GM23248 (cell line): ENCODE results near the gene KCNS3. TPM values are rescaled to one million over a fixed set of nuclear protein-coding genes. Genes with fewer than 3 reads are reported as not detected.

Experiments
- DNase-seq: peaks from one replicate; pipeline ENCODE4 v3.0.0-alpha.2; 2015
- H2AFZ ChIP-seq: fragments of 200-600 bp; sonication (generic); 2 replicates; pipeline ENCODE4 v1.6.1; 2016; ENCODE audit warnings: antibody characterized with exemption
- H3F3A ChIP-seq: fragments of 200-600 bp; sonication (generic); 2 replicates; pipeline ENCODE4 v1.6.1; 2016; ENCODE audit warnings: mild to moderate bottlenecking, antibody characterized with exemption, mixed run types; ENCODE audit not compliant: insufficient read depth
- H3K27ac ChIP-seq: fragments of 200-600 bp; sonication (generic); 2 replicates; pipeline ENCODE4 v1.5.1; 2016; ENCODE audit warnings: mild to moderate bottlenecking
- H3K27me3 ChIP-seq: fragments of 200-600 bp; sonication (generic); replicated peaks from 2 replicates; pipeline ENCODE4 v1.6.1; 2016; ENCODE audit warnings: mild to moderate bottlenecking; ENCODE audit not compliant: insufficient read depth
- H3K36me3 ChIP-seq: fragments of 200-600 bp; sonication (generic); 2 replicates; pipeline ENCODE4 v1.6.1; 2016; ENCODE audit warnings: low read depth, mild to moderate bottlenecking
- H3K4me1 ChIP-seq: fragments of 200-600 bp; sonication (generic); 2 replicates; pipeline ENCODE4 v1.6.1; 2016; ENCODE audit warnings: mild to moderate bottlenecking; ENCODE audit not compliant: insufficient read depth
- H3K4me2 ChIP-seq: fragments of 200-600 bp; sonication (generic); one replicate; pipeline ENCODE4 v1.6.1; 2016; ENCODE audit warnings: mild to moderate bottlenecking; ENCODE audit not compliant: unreplicated experiment
- H3K4me3 ChIP-seq: fragments of 200-600 bp; sonication (generic); 2 replicates; pipeline ENCODE4 v1.5.1; 2016; ENCODE audit warnings: mild to moderate bottlenecking
- H3K79me2 ChIP-seq: fragments of 200-600 bp; sonication (generic); 2 replicates; pipeline ENCODE4 v1.6.1; 2016; ENCODE audit warnings: mild to moderate bottlenecking; ENCODE audit not compliant: insufficient read depth
- H3K9ac ChIP-seq: fragments of 200-600 bp; sonication (generic); 2 replicates; pipeline ENCODE4 v1.6.1; 2016; ENCODE audit warnings: mild to moderate bottlenecking
- H3K9me2 ChIP-seq: fragments of 200-600 bp; sonication (generic); 2 replicates; pipeline ENCODE4 v1.6.1; 2016; ENCODE audit warnings: mixed run types, mild to moderate bottlenecking, moderate library complexity; ENCODE audit not compliant: insufficient read depth
- H3K9me3 ChIP-seq: fragments of 200-600 bp; sonication (generic); one replicate; pipeline ENCODE4 v1.6.1; 2017; ENCODE audit warnings: low read depth
- H4K20me1 ChIP-seq: fragments of 200-600 bp; sonication (generic); 2 replicates; pipeline ENCODE4 v1.6.0; 2016; ENCODE audit not compliant: insufficient read depth
- EZH2 ChIP-seq: fragments of 200-600 bp; sonication (generic); IDR thresholded peaks from 2 replicates; pipeline ENCODE4 v1.6.1; 2018; ENCODE audit warnings: antibody characterized with exemption, mild to moderate bottlenecking; ENCODE audit not compliant: insufficient read depth, poor library complexity, severe bottlenecking
- EZH2phosphoT487 ChIP-seq: fragments of 200-600 bp; sonication (generic); IDR thresholded peaks from 2 replicates; pipeline ENCODE4 v1.6.1; 2018; ENCODE audit warnings: antibody characterized with exemption, moderate library complexity, mild to moderate bottlenecking, low read depth; ENCODE audit not compliant: insufficient read depth
- WGBS, 2 experiments: methylation state at CpG; one replicate each; pipeline ENCODE4 v1.1.6; 2015 to 2017; ENCODE audit warnings: low lambda C conversion rate in 2 of 2, low coverage in 1 of 2; ENCODE audit errors: missing lambda C conversion rate in 2 of 2; 5-methylcytosine and 5-hydroxymethylcytosine counted together
- in situ Hi-C: fragments of 300-500 bp; cut with MboI; formaldehyde crosslinking; loops from 2 replicates; pipeline ENCODE4 v1.15.0; 2020
- polyA plus RNA-seq: library from polyadenylated mRNA; unstranded; fragments of >200 nt; fragmentation: Nextera tagmentation; extraction: Ambion mirVana; gene quantifications from 2 replicates; pipeline ENCODE4 v1.2.1, GENCODE V29; 2016
- total RNA-seq: library from RNA; depleted of rRNA; stranded (reverse); fragments of >200 nt; shearing (Covaris generic); gene quantifications from 2 replicates; pipeline ENCODE4 v1.2.3, GENCODE V29; 2014

Gene KCNS3
- total and polyA plus RNA-seq, 2 experiments from 2014 or later: 2.5 to 2.7 TPM

DNA sequence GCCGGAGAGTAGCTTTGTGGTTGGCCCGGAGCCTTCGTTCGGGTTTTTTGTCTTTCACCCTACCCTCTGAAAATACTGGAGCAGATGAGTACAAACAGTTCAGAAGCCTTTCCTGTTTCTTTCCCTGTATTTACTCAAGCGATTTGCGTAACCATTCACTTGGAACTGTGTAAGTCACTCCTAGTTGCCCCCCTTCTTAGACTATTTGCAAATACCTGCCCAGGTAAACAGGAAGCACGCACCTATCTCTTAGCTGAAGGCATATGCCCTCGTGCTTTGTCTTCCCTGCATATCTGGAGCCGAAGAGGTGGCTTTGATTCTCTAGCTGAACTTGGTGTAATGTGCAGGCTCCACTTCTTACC lies 1.4 kb downstream of the KCNS3 start:
- in situ Hi-C loops: no loop called here
- no peak overlapping the region for H3K9ac ChIP-seq
- no peaks in the 10 kb centered on the region for H4K20me1 ChIP-seq
- no peak overlapping the region for H3K4me3 ChIP-seq
- H3K79me2 ChIP-seq: no peaks in the 10 kb centered on the region
- H3F3A ChIP-seq: no peaks in the 10 kb centered on the region
- no peak overlapping the region for H3K4me2 ChIP-seq
- TF ChIP-seq EZH2 (no peak), EZH2phosphoT487 (no peak)
- no peaks in the 10 kb centered on the region for H3K9me2 ChIP-seq
- peaks cover 21% of the 10 kb centered on the region for H3K27me3 ChIP-seq
- H3K27ac ChIP-seq: no peak overlapping the region
- 49 to 50% methylated on average over 9 of the region's 9 CpGs for WGBS, 2 experiments
- H3K36me3 ChIP-seq: no peaks in the 10 kb centered on the region
- DNase-seq: no peak
- no peaks in the 10 kb centered on the region for H3K9me3 ChIP-seq
- H3K4me1 ChIP-seq: no peaks in the 10 kb centered on the region
- H2AFZ ChIP-seq: no peak overlapping the region

GRCh38 chr2:17892770-17893534 lies 14.5 kb downstream of the KCNS3 start:
- WGBS, 2 experiments: 57 to 58% methylated on average over 10 of the region's 10 CpGs

GRCh38 chr2:17894005-17894404 lies 15.5 kb downstream of the KCNS3 start:
- Histone ChIP-seq H2AFZ (no peak overlapping the region), H3K27ac (no peak overlapping the region), H3K27me3 (no peaks in the 10 kb centered on the region), H3K9me2 (no peaks in the 10 kb centered on the region), H3K36me3 (no peaks in the 10 kb centered on the region), H3K9me3 (no peaks in the 10 kb centered on the region), H4K20me1 (no peaks in the 10 kb centered on the region), H3K4me3 (no peak overlapping the region), H3K4me1 (no peaks in the 10 kb centered on the region), H3K79me2 (no peaks in the 10 kb centered on the region), H3K4me2 (no peak overlapping the region), H3K9ac (no peak overlapping the region), H3F3A (no peaks in the 10 kb centered on the region)
- TF ChIP-seq EZH2phosphoT487 (no peak), EZH2 (no peak)
- in situ Hi-C loops: no loop called here
- WGBS, 2 experiments: 0 to 5% methylated on average over 1 of the region's 1 CpG
- DNase-seq: no peak

More at GRCh38 chr2:17892770-17893534, 14.5 kb downstream of the KCNS3 start:
- H3K9ac ChIP-seq: no peak overlapping the region
- H3F3A ChIP-seq: no peaks in the 10 kb centered on the region
- no peak overlapping the region for H3K4me2 ChIP-seq
- H3K4me3 ChIP-seq: no peak overlapping the region
- in situ Hi-C loops: no loop called here
- DNase-seq: no peak
- no peaks in the 10 kb centered on the region for H3K27me3 ChIP-seq
- TF ChIP-seq EZH2 (no peak), EZH2phosphoT487 (no peak)
- no peaks in the 10 kb centered on the region for H3K9me3 ChIP-seq
- no peak overlapping the region for H3K27ac ChIP-seq
- H3K9me2 ChIP-seq: no peaks in the 10 kb centered on the region
- H3K4me1 ChIP-seq: no peaks in the 10 kb centered on the region
- H3K79me2 ChIP-seq: no peaks in the 10 kb centered on the region
- H4K20me1 ChIP-seq: no peaks in the 10 kb centered on the region
- no peaks in the 10 kb centered on the region for H3K36me3 ChIP-seq
- no peak overlapping the region for H2AFZ ChIP-seq

GRCh38 chr2:17894556-17894955 lies 16.1 kb downstream of the KCNS3 start:
- Histone ChIP-seq H3K79me2 (no peaks in the 10 kb centered on the region), H2AFZ (no peak overlapping the region), H3F3A (no peaks in the 10 kb centered on the region), H3K9me3 (no peaks in the 10 kb centered on the region), H3K27ac (no peak overlapping the region), H3K4me3 (no peak overlapping the region), H4K20me1 (no peaks in the 10 kb centered on the region), H3K4me2 (no peak overlapping the region), H3K9me2 (no peaks in the 10 kb centered on the region), H3K27me3 (no peaks in the 10 kb centered on the region), H3K36me3 (no peaks in the 10 kb centered on the region), H3K4me1 (no peaks in the 10 kb centered on the region), H3K9ac (no peak overlapping the region)
- in situ Hi-C loops: no loop called here
- DNase-seq: no peak
- TF ChIP-seq EZH2 (no peak), EZH2phosphoT487 (no peak)
- 10 to 20% methylated on average over 2 of the region's 2 CpGs for WGBS, 2 experiments

DNA sequence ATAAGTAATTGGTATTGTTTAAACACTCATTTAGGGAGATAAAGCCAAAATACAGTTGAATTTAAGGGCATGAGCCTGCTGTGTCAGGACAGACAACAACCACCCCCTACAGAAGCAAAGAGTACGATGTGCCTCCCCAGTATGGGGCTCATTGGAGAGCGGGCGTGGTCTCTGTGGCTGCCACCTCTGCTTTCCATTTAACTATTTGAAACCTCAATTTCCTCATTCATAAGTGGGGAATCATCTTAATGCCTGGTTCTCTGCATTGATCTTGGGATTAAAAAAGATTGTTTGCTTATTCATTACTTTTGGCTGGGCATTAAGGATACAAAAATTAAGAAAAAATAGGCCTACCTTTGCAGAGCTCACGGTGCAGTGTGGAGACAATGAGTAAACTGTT lies 21.4 kb downstream of the KCNS3 start:
- no peaks in the 10 kb centered on the region for H3K36me3 ChIP-seq
- H3K4me2 ChIP-seq: no peak overlapping the region
- no peak overlapping the region for H2AFZ ChIP-seq
- no peaks in the 10 kb centered on the region for H3K79me2 ChIP-seq
- no peaks in the 10 kb centered on the region for H4K20me1 ChIP-seq
- H3F3A ChIP-seq: no peaks in the 10 kb centered on the region
- in situ Hi-C loops: no loop called here
- H3K4me1 ChIP-seq: no peaks in the 10 kb centered on the region
- no peak for DNase-seq
- no peak for TF ChIP-seq EZH2
- no peak for TF ChIP-seq EZH2phosphoT487
- H3K9me3 ChIP-seq: no peaks in the 10 kb centered on the region
- no peak overlapping the region for H3K27ac ChIP-seq
- no peak overlapping the region for H3K9ac ChIP-seq
- no peak overlapping the region for H3K4me3 ChIP-seq
- H3K27me3 ChIP-seq: no peaks in the 10 kb centered on the region
- no peaks in the 10 kb centered on the region for H3K9me2 ChIP-seq
- WGBS, 2 experiments: 74 to 77% methylated on average over 4 of the region's 4 CpGs
